ENCODE results near the gene PLEKHG3. TPM values are rescaled to one million over a fixed set of nuclear protein-coding genes. Genes with fewer than 3 reads are reported as not detected.

Gene PLEKHG3
- total RNA-seq, 1 donor from 2014 or later = 64.7 TPM

DNA sequence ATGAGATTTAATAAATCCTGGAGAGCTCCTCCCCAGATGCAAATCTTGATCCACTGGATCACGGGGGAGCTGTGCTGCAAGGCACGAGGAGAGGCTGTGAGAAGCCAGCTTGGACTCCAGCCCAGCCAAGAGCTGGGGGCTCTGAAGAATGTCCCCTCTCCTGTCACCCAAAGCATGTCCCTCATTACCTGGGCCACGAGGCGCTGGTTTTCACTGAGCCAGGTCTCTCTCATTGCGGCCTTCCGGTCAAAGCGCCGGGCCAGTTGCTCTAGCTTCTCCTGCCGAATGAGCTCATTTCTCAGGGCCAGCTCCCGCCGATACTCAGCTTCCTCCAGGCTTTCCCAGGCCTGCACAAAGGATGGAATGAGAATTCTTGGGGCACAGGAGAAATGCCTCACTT is 92.1 kb downstream of the PLEKHG3 start:
- no peaks in the 10 kb centered on the region for H3K4me1 Mint-ChIP-seq (ENCODE audit: unreplicated experiment)

DNA sequence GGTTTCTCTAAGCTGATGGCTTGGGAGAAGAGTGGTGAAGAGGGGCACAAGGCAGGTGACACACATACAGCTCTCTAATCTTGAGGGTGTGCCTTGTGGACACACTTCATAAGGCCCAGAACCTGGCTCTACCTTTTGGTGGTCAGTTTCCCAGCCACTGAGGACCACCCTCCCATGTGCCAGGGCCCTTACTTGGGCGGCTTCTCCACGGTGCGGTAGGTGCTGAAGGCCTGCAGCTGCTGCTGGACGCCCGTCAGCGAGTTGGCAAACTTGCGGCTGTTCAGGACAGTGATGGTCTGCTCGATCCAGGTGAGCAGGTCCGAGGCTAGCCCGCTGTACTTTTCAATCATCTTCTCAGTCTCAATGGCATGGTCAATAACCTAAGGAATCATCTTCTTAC is 95.3 kb downstream of the PLEKHG3 start:
- Mint-ChIP-seq H3K27ac (no peak overlapping the region), H3K27me3 (no peaks in the 10 kb centered on the region), H3K4me3 (no peak overlapping the region), H3K9me3 (no peaks in the 10 kb centered on the region), H3K36me3 (no peaks in the 10 kb centered on the region), H3K4me1 (ENCODE audit: unreplicated experiment) (no peaks in the 10 kb centered on the region)
- no peak for DNase-seq (ENCODE audit: extremely low spot score, unreplicated experiment)
- no peak for TF ChIP-seq CTCF (conservative IDR thresholded peaks at IDR 0.05)

More for the DNA sequence above, 92.1 kb downstream of the PLEKHG3 start:
- Mint-ChIP-seq H3K27me3 (no peaks in the 10 kb centered on the region), H3K36me3 (no peaks in the 10 kb centered on the region), H3K27ac (no peak overlapping the region), H3K4me3 (no peak overlapping the region), H3K9me3 (no peaks in the 10 kb centered on the region)
- DNase-seq (ENCODE audit: extremely low spot score, unreplicated experiment) = no peak
- no peak for TF ChIP-seq CTCF (conservative IDR thresholded peaks at IDR 0.05)

Small RNA genes within 50 kb of the gene (microRNA-seq; reads per million reads assigned to microRNA genes)
- not detected for gene MIR7855

Other genes with a start within 250 kb of the PLEKHG3 start
- gene AKAP5, start 238.9 kb upstream of the PLEKHG3 start, total RNA-seq (ENCODE audit: low replicate concordance) = 0.52 and 1.4 TPM in 2 replicates
- gene ZBTB25, start 200.6 kb upstream of the PLEKHG3 start, total RNA-seq (ENCODE audit: low replicate concordance) = 7.6 and 11.3 TPM in 2 replicates
- gene ZBTB1, start 199.7 kb upstream of the PLEKHG3 start, total RNA-seq (ENCODE audit: low replicate concordance) = 33.5 and 43.2 TPM in 2 replicates
- 1.5 and 1.9 TPM in 2 replicates for gene HSPA2, start 163.7 kb upstream of the PLEKHG3 start, total RNA-seq (ENCODE audit: low replicate concordance)
- 0.57 and 0.70 TPM in 2 replicates for gene PPP1R36, start 154.5 kb upstream of the PLEKHG3 start, total RNA-seq (ENCODE audit: low replicate concordance)
- 3.8 and 5.0 TPM in 2 replicates for gene SPTB, start 175.5 kb downstream of the PLEKHG3 start, total RNA-seq (ENCODE audit: low replicate concordance)
- gene CHURC1, start 210.0 kb downstream of the PLEKHG3 start, total RNA-seq (ENCODE audit: low replicate concordance) = 40.0 and 45.3 TPM in 2 replicates
- gene GPX2, start 238.3 kb downstream of the PLEKHG3 start, total RNA-seq (ENCODE audit: low replicate concordance) = 39.2 and 69.7 TPM in 2 replicates

All from type B pancreatic cell (in vitro differentiated cells).